Umbilical cord (tissue), 2 donors: ENCODE data around the gene RAN. TPM values are rescaled to one million over a fixed set of nuclear protein-coding genes. Genes with fewer than 3 reads are reported as not detected.
"Not testable (repeated sequence)": the region's sequence is repeated elsewhere in the genome, so short reads cannot be mapped to it uniquely, and the experiment has no call there.

Source experiments
- DNase-seq: peaks from one replicate; pipeline ENCODE4 v3.0.0-alpha.2; 2015; ENCODE audit warnings: low spot score
- total RNA-seq: library from RNA; depleted of rRNA; stranded (reverse); fragments of >200 nt; gene quantifications from one replicate; pipeline ENCODE4 v1.2.3, GENCODE V29; 2014; ENCODE audit warnings: low replicate concordance; ENCODE audit not compliant: insufficient read depth

RAN gene
- total RNA-seq, result 199 TPM

DNA sequence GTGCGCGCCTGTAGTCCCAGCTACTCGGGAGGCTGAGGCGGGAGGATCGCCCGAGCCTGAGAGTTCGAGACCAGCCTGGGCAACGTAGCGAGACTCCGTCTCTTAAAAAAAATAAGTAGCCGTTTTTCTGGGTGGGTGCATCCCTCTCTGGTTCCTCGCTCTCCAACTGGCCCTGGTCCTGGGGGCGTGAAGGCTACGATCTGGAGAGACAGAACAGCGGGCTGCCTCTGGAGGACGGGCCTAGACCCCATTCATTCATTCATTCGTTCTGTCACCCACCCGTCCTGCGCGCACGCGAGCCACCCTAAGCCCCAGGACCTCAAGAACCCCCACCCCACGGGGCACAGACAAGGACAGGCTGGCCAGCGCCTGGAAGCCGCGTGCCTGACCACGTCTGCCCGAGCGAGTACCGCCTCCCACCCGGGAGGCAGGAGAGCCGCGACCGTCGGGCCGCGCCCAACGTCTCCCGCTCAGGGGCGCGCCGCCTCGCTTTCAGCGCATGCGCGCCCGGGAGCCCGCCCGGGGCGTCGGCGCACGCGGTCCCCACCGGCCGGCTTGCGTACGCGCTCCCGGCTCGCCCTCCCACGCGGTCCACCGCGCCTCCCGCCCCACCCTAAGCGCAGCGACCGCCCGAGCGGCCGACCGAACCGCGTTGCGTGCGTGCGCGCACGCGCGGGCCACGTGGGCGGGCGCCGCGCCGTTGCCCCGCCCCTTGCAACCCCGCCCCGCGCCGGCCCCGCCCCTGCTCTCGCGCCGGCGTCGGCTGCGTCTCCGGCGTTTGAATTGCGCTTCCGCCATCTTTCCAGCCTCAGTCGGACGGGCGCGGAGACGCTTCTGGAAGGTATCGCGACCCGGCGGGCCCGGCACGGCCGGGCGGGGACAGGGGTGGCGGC lies at the start of gene RAN:
Gene RAN, plus strand, starts transcription at position 781 of the 893 bp plus-strand sequence. CDS start 528 bp downstream, outside the sequence.
- peak; percentile 95 for DNase-seq

DNA sequence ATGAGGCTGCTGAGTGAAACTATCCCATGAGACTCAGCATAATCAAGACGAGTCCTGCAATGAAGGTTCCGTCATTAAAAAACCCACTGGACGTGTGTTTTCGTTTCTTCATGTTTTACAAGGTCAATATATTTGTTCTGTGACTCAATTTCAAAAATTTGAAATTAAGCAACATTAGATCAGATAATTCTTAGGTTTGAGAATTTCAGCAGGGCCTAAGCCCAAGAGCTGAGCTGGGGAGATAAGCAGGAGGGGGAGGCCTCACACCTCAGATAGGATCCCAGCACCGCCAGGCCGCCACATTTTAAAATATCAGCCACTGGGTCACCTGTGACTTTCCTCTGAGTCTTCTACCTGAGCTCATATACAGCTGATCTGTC lies 46.1 kb upstream of the RAN start:
- no peak for DNase-seq

DNA sequence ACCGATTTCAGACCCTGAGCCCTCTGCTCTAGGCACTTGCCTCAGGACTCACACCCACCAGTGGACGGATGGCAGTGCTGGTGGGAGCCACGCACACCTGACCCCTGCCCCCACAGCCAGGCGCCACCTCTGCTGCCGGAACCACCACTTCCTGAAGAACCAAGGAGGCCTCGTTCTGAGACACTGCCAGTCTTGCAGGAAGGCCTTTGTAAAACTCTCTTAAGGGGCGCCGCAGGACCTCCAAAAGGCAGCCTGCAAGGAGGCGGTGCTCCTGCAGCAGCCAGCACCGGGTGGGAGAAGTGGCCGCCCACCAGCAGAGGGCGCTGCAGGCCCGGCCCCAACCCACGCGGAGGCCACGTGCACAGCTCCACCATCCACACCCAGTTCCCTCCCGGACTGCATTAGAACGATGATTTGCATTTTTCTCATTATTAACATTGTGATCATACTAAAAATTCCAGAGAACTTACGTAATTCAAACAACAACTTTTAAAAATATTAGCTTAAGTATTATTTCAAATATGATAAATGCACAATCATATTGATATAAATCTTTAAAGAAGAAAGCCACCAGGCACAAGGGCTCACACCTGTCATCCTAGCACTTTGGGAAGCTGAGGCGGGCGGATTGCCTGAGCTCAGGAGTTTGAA lies 45.6 kb upstream of the RAN start:
- no peak for DNase-seq

DNA sequence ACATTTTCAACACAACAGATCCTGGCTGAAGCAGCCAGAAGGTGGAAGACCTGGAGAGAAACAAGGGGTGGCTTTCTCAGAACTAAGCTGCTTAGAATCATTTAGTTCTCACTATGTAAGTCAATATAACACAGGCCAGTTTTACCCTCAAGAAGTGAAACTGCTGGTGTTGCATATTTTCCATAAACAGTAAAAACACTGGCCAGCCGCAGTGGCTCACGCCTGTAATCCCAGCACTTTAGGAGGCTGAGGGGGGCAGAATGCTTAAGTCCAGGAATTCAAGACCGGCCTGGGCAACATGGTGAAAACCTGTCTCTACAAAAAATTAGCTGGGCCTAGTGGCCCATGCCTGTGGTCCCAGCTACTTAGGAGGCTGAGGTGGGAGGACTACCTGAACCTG lies 44.4 kb upstream of the RAN start:
- DNase-seq, result peak; percentile 72

- DNase-seq, result no peak
These were observed 43.0 kb upstream of the RAN start for GRCh38 chr12:130828895-130829294.

GRCh38 chr12:130829391-130830245 lies 42.2 kb upstream of the RAN start:
- no peak for DNase-seq

- no peak for DNase-seq
These were observed 41.7 kb upstream of the RAN start for GRCh38 chr12:130830246-130830551.

GRCh38 chr12:130831246-130831645 lies 40.6 kb upstream of the RAN start:
- DNase-seq, result no peak

GRCh38 chr12:130831876-130832405 lies 39.9 kb upstream of the RAN start:
- no peak for DNase-seq

- DNase-seq, result peak; percentile 86
These were observed 39.2 kb upstream of the RAN start for GRCh38 chr12:130832561-130833209.

DNA sequence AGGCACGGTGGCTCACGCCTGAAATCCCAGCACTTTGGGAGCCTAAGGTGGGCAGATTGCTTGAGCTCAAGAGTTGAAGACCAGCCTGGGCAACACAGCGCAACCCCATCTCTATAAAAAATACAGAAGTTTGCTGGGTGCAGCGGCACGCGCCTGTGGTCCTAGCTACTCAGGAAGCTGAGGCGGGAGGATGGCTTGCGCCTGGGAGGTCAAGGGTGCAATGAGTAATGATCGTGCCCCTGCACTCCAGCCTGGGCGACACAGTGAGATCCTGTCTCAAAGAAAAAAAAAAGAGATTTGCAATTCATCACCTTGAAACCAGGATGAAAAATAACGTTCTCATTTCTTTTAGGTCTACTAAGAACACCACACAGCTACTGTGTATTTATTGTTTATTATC lies 36.9 kb upstream of the RAN start:
- DNase-seq, result no peak

DNA sequence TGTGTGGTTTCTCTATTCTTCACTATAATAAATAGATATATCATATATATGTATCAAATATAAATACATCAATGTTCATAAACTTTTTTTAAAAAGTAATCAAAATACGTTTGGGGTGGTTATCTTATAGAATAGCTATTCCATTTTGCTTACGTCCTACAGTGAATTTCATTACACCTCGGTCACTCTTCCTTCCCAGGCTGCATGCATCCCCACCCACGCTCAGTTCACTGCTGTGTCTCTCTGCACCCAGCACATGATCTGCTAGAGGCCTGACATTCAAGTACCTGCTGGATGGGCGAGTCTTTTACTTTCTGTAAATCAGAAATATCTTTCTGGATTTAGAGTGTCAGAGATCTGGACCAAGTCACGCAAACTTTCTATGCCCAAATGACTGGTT lies 36.4 kb upstream of the RAN start:
- DNase-seq, result no peak

GRCh38 chr12:130838284-130838950 lies 33.4 kb upstream of the RAN start:
- DNase-seq, result peak; percentile 15

GRCh38 chr12:130838951-130839769 lies 32.7 kb upstream of the RAN start, which contains the start of gene STX2:
STX2 (minus strand) TSS chr12:130839250; CDS start chr12:130839099, 151 bp downstream.
- DNase-seq, result peak; percentile 83

- no peak for DNase-seq
These were observed 32.0 kb upstream of the RAN start for GRCh38 chr12:130839770-130840404.

DNA sequence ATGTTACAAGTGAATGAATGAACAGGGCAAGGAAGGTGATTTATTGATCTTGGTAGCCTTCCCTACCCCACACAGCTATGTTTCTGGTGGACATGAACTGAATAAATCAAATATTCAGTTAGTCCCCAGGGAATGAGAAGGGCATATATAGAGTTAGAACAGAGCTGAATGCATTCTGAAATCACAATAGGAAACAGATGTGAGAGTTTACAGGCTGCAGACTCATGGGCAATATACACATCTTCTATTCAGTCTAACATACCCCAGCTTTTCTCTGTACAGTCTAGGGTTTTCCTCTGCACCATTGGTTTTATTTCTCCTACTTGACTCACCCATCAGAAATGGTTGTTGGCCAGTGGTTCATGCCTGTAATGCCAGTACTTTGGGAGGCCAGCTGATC lies 25.5 kb upstream of the RAN start:
- DNase-seq, result no peak

- peak; percentile 24 for DNase-seq
These were observed 24.8 kb upstream of the RAN start for GRCh38 chr12:130847112-130847511.

GRCh38 chr12:130848105-130848504 lies 23.8 kb upstream of the RAN start:
- DNase-seq, result not testable (repeated sequence)

DNA sequence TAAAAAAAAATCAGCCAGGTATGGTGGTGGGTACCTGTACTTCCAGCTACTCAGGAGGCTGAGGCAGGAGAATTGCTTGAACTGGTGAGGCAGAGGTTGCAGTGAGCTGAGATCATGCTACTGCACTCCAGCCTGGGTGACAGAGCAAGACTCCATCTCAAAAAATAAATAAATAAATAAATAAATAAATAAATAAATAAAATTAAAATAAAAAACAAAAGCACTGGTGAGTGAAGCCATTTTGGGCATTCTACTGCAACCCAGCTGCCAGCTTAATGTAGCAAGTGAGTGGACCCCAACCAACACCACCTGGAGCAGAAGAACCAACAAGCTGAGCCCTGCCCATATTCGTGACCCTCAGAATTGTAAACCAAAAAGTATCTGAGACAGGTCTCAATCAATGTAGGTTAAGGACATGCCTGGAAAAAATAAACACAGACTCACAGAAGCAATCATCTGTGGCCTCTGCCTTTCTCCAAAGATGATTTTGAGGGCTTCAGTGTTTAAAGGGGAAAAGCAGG lies 23.0 kb upstream of the RAN start:
- DNase-seq, result not testable (repeated sequence)
